HG03457 (cell line): ENCODE results near the gene TMEM201.
A peak's percentile ranks its signal among the peaks of the same experiment; 100 is the strongest.
"Not testable (repeated sequence)": the region's sequence is repeated elsewhere in the genome, so short reads cannot be mapped to it uniquely, and the experiment has no call there.

Experiments
- ATAC-seq: cut with Tn5 transposase; IDR thresholded peaks from one replicate; pipeline ENCODE4 v1.9.1; 2021; ENCODE audit warnings: moderate number of reproducible peaks; ENCODE audit not compliant: unreplicated experiment

The TMEM201 gene

GRCh38 chr1:9615316-9616063 lies 26.8 kb downstream of the TMEM201 start:
- ATAC-seq = no peak

- no peak for ATAC-seq
These were observed 30.4 kb downstream of the TMEM201 start for GRCh38 chr1:9618909-9619679.

- ATAC-seq = no peak
These were observed 32.3 kb downstream of the TMEM201 start for GRCh38 chr1:9621032-9621431.

GRCh38 chr1:9624081-9624480 lies 35.4 kb downstream of the TMEM201 start:
- no peak for ATAC-seq

GRCh38 chr1:9625030-9625429 lies 36.3 kb downstream of the TMEM201 start:
- ATAC-seq = not testable (repeated sequence)

GRCh38 chr1:9626201-9626608 lies 37.5 kb downstream of the TMEM201 start:
- ATAC-seq = peak; percentile 40

- no peak for ATAC-seq
These were observed 40.1 kb downstream of the TMEM201 start for GRCh38 chr1:9628541-9629444.

GRCh38 chr1:9629445-9630201 lies 40.9 kb downstream of the TMEM201 start:
- ATAC-seq = no peak

- ATAC-seq = no peak
These were observed 41.8 kb downstream of the TMEM201 start for GRCh38 chr1:9630331-9631111.

- ATAC-seq = no peak
These were observed 42.9 kb downstream of the TMEM201 start for GRCh38 chr1:9631613-9632012.

GRCh38 chr1:9633493-9633892 lies 44.8 kb downstream of the TMEM201 start:
- no peak for ATAC-seq

GRCh38 chr1:9634582-9634981 lies 45.9 kb downstream of the TMEM201 start:
- no peak for ATAC-seq

GRCh38 chr1:9639227-9639626 lies 50.5 kb downstream of the TMEM201 start:
- no peak for ATAC-seq

- ATAC-seq = no peak
These were observed 54.9 kb downstream of the TMEM201 start for GRCh38 chr1:9643351-9644256.

- no peak for ATAC-seq
These were observed 57.3 kb downstream of the TMEM201 start for GRCh38 chr1:9646037-9646436.

- ATAC-seq = no peak
These were observed 59.5 kb downstream of the TMEM201 start for GRCh38 chr1:9648171-9648570.

- no peak for ATAC-seq
These were observed 61.1 kb downstream of the TMEM201 start for GRCh38 chr1:9649769-9650168.

- ATAC-seq = no peak
These were observed 62.5 kb downstream of the TMEM201 start for GRCh38 chr1:9651220-9651564.
